Measurements from ENCODE around the gene PANX2.

The PANX2 gene

DNA sequence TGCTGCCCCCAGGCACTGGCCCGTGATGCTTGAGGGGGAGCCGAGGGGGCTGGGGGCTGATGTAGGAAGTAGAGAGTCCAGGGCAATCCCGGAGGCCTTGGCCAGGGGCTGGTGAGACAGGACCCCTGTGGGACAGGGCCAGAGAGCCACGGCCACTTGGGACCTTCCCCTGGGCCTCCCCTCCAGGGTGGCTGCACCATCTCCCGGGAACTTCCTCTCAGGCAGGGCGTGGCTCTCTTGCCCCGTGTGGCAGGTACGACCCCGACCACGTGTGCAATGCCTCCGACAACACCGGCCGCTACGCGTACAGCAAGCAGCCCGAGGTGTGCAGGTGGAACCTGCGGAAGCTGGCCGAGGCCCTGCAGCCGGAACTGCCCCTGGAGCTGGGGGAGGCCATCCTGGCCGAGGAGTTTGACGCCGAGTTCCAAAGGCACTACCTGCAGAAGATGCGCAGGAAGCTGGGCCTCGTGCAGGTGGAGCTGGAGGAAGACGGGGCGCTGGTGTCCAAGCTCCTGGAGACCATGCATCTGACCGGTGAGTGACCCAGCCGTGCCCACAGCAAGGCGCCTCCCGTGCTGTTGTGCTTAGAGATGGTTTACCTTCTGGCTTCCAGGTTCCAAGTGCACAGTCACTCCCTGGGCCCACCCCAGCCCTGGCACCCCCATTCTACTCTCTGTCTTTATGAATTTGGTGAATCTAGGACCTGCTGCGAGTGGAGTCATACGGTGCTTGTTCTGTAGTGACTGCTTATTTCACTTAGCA is 40.0 kb downstream of the PANX2 start:
- Mint-ChIP-seq H3K9me3 (no peaks in the 10 kb centered on the region), H3K36me3 (ENCODE audit: low read depth) (peaks cover 27% of the 10 kb centered on the region)

DNA sequence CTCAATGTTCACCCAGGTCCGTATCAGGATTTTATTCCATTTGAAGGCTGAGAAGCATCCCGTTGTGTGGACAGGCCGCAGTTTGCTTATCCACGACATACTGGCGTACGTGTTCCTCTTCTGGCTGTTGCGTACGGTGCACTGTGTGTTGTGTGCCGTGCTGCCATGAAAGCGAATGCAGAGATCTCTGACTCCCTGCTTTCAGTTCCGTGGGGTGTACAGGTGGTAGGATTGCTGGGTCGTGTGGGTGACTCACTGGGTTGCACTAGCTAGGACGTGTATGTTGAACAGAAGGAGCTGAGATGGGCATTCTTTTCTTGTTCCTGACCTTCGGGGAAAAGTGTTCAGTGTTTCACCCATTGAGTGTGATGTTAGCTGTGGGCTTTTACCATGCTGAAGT is 40.6 kb downstream of the PANX2 start:
- Mint-ChIP-seq H3K9me3 (no peaks in the 10 kb centered on the region), H3K4me3 (no peak overlapping the region), H3K36me3 (ENCODE audit: low read depth) (peaks cover 31% of the 10 kb centered on the region), H3K4me1 (ENCODE audit: low read depth) (peaks cover 3% of the 10 kb centered on the region), H3K27me3 (ENCODE audit: low read depth) (no peaks in the 10 kb centered on the region), H3K27ac (no peak overlapping the region)
- no peak for DNase-seq (ENCODE audit: low spot score)

More for the DNA sequence above, 40.0 kb downstream of the PANX2 start:
- DNase-seq (ENCODE audit: low spot score): no peak
- H3K4me1 Mint-ChIP-seq (ENCODE audit: low read depth): peaks cover 3% of the 10 kb centered on the region
- no peak overlapping the region for H3K4me3 Mint-ChIP-seq
- H3K27ac Mint-ChIP-seq: no peak overlapping the region
- H3K27me3 Mint-ChIP-seq (ENCODE audit: low read depth): no peaks in the 10 kb centered on the region

DNA sequence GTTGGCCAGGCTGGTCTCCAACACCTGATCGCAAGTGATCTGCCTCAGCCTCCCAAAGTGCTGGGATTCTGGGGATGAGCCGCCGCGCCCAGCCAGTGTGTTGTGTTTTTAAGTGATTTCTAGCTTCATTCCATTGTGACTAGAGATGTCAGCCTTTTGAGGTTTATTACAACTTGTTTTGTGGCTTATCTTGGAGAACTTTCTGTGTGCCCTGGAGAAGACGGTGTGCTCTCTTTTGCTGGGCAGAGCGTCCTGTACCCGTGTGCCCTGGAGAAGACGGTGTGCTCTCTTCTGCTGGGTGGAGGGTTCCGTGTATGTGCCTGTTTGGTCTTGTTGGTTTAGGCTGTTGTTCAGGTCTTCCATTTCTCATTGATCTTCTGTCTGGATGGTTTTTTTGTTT is 42.7 kb downstream of the PANX2 start:
- Mint-ChIP-seq H3K36me3 (ENCODE audit: low read depth) (peaks cover 31% of the 10 kb centered on the region), H3K4me3 (no peak overlapping the region), H3K27me3 (ENCODE audit: low read depth) (no peaks in the 10 kb centered on the region), H3K4me1 (ENCODE audit: low read depth) (peaks cover 3% of the 10 kb centered on the region), H3K9me3 (no peaks in the 10 kb centered on the region), H3K27ac (no peak overlapping the region)
- no peak for DNase-seq (ENCODE audit: low spot score)

DNA sequence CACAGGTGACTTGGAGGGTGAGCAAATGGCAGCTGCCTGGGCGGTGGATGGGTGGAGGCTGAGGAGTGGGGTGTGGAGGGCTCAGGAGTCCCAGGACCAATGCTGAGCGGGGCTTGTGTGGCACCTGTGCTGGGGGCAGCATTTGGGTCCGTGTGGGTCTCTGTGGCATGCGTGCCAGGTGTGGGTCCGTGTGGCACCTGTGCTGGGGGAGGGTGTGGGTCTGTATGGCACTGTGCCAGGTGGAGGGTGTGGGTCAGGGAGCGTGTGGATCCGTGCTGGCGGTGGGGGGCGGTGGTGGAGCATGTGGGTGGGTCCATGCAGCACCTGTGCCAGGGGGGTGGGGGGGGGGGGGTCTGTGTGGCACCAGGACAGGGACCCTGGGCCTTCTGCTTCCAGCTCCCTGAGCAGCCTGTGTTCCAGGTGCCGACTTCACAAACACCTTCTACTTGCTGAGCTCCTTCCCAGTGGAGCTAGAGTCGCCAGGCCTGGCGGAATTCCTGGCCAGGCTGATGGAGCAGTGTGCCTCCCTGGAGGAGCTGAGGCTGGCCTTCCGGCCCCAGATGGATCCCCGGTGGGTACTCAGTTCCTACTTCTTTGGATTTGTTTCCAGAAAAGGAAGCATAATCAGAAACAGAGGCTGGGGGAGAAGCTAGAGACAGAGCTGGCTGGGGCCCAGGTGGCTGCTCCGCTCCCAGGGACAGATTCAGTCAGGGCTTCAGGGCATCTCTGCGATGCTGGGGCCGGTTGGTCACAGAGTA is 44.9 kb downstream of the PANX2 start:
- Mint-ChIP-seq H3K4me1 (ENCODE audit: low read depth) (no peaks in the 10 kb centered on the region), H3K27me3 (ENCODE audit: low read depth) (no peaks in the 10 kb centered on the region), H3K4me3 (no peak overlapping the region), H3K36me3 (ENCODE audit: low read depth) (peaks cover 28% of the 10 kb centered on the region), H3K9me3 (no peaks in the 10 kb centered on the region), H3K27ac (peak overlapping the region; percentile 21)
- DNase-seq (ENCODE audit: low spot score): no peak

DNA sequence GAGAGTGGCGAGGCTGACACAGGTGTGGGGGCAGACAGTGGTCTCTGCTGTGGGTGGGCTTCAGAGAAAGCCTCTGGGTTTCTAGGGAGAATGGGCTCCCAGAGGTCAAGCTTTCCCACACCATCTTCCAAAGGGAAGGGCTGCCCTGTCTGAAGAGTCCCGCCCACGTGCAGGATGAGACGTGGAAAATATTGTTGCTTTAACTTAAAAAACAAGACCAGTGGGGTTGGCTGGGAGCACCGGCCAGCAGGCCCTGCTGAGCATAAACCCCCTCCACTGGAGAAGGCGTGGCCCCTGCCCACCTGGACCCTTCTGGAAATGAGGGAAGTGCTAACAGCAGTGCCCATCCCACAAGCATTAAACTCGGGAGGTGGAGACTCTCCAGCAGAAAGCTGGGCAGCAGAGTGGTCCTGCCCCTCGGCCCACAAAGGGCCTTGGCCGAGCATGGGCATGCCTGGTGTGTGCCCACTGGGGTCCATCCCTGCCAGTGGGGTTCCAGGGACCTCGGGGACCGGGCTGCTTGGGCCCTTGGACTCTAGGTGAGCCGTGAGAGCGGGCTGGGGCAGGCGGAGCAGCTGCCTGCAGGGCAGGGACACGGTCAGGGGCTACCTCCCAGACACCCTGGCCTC is 45.6 kb downstream of the PANX2 start:
- no peak for DNase-seq (ENCODE audit: low spot score)
- H3K4me1 Mint-ChIP-seq (ENCODE audit: low read depth): no peaks in the 10 kb centered on the region
- no peaks in the 10 kb centered on the region for H3K9me3 Mint-ChIP-seq
- H3K4me3 Mint-ChIP-seq: no peak overlapping the region
- no peak overlapping the region for H3K27ac Mint-ChIP-seq
- H3K27me3 Mint-ChIP-seq (ENCODE audit: low read depth): no peaks in the 10 kb centered on the region
- peaks cover 29% of the 10 kb centered on the region for H3K36me3 Mint-ChIP-seq (ENCODE audit: low read depth)

DNA sequence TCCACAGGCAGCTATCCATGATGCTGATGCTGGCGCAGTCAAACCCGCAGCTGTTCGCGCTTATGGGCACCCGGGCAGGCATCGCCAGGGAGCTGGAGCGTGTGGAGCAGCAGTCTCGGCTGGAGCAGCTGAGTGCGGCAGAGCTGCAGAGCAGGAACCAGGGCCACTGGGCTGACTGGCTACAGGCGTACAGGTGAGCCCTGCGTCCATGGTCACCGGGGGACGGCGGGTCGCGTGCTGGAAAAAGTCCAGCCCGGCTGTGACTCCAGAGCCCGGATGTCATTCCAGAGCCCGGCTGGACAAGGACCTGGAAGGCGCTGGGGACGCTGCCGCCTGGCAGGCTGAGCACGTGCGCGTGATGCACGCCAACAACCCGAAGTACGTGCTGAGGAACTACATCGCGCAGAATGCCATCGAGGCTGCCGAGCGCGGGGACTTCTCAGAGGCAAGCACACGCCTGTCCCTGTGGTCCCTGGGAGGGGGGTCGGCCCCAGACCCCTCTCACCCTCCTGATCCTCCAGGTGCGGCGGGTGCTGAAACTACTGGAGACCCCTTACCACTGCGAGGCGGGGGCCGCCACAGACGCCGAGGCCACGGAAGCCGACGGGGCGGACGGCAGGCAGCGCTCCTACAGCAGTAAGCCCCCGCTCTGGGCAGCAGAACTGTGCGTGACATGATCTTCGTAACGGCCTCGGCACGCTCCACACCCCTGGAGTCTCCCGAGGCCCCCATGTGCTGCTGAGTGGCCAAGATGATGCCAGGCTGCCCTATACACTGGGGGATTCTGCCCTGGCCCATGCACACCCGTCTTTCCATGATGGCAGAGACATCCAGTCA is 46.4 kb downstream of the PANX2 start:
- H3K9me3 Mint-ChIP-seq: no peaks in the 10 kb centered on the region
- DNase-seq (ENCODE audit: low spot score): no peak
- no peak overlapping the region for H3K4me3 Mint-ChIP-seq
- peaks cover 27% of the 10 kb centered on the region for H3K36me3 Mint-ChIP-seq (ENCODE audit: low read depth)
- no peaks in the 10 kb centered on the region for H3K27me3 Mint-ChIP-seq (ENCODE audit: low read depth)
- no peak overlapping the region for H3K27ac Mint-ChIP-seq
- H3K4me1 Mint-ChIP-seq (ENCODE audit: low read depth): no peaks in the 10 kb centered on the region

DNA sequence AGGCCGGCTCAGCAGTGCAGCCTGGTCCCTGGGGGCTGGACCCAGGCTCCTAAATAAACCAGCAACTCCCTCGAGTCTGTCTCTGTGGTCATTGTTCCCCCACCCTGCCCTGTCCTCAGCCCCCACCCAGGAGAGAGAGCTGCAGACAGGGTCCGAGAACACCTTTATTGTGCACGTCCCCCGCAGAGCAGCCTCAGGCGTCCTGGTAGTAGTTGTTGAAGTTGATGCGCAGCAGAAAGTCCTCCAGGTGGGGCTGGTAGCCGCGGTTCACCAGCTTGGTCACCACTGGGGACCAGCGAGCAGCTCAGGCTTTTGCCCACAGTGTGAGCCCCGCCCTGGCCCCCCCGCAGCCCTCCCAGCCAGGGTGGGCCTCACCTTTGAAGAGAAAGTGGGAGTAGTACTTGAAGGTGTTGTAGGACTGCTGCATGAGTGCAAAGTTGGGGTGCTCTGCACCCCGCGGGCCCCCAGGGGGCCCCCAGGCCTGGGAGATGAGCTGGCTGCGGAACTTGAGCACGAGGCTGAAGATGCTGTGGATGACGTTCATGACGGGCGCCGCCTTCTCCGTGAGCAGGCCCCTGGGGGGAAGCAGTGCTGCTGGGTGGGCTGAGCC is 47.1 kb downstream of the PANX2 start:
- DNase-seq (ENCODE audit: low spot score): no peak
- Mint-ChIP-seq H3K9me3 (no peaks in the 10 kb centered on the region), H3K4me3 (no peak overlapping the region), H3K27me3 (ENCODE audit: low read depth) (no peaks in the 10 kb centered on the region), H3K36me3 (ENCODE audit: low read depth) (peaks cover 23% of the 10 kb centered on the region), H3K27ac (no peak overlapping the region), H3K4me1 (ENCODE audit: low read depth) (no peaks in the 10 kb centered on the region)

DNA sequence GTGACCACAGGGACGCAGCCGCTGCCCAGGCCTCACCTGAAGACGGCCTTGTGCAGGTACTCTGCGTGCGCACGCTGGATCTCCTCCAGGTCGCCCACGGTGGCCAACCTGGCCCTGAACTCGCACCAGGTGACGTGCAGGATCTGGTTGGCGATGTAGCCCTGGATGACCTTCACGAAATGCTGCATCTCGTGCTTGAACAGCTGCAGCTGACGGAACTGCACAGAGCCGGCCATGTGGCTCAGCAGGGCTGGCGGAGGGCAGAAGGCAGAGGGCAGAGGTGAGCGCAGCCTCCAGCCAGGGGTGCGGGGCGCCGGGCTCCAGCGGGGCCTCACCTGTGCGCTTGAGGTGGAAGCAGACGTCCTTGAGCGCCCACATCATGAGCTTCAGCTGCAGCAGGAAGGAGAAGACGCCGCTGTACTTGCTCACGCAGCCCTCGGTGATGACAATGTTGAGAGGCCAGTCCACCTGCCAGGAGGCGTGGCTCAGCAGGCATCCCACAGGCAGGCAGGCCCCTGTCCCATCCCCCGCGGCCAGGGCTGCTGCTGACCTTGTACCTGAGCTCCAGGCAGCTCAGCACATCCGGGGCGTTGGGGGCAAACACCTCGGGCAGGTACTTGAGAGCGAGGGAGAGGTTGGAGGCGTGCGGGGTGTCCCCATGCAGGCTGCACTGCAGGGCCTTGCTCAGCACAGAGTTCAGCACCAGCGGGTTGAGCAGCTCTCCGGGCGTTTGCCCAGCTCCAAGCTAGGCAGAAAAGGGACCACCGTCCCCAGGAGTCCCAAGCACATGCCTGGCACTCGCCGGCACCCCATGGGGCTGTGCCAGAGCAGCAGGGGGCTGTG is 47.8 kb downstream of the PANX2 start:
- Mint-ChIP-seq H3K27ac (no peak overlapping the region), H3K27me3 (ENCODE audit: low read depth) (no peaks in the 10 kb centered on the region), H3K9me3 (no peaks in the 10 kb centered on the region), H3K4me1 (ENCODE audit: low read depth) (no peaks in the 10 kb centered on the region), H3K36me3 (ENCODE audit: low read depth) (peaks cover 20% of the 10 kb centered on the region), H3K4me3 (no peak overlapping the region)
- no peak for DNase-seq (ENCODE audit: low spot score)

DNA sequence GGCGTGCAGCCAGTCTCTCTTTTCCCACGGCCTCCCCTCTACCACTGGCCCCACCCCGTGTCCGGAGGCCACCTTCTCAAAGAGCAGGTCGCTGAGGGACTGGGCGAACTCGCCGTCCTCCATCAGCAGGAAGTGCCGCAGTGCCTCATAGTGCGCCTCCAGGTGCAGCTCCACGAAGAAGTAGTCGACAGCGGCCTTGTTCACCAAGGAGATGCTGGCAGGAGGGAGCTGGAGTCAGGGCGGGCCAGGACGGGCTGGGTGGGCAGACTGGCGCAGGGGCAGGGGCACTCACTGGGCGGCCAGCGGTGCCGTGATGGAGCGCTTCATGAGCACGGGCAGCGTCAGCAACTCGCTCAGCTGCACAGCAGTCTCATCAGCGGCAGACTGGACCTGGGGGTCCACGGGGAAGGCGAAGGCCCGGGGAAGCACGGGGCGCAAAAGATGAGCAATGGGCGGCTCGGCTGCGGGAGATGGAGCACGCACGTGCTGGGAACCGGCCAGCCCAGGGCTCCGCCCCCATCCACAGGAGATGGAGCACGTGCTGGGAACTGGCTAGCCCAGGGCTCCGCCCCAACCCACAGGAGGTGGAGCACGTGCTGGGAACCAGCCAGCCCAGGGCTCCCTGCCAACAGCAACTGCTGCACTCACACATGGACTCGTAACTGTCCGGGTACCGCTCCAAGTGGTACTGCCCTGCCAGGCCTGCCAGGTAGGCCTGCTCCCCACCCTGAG is 48.6 kb downstream of the PANX2 start:
- no peak overlapping the region for H3K4me3 Mint-ChIP-seq
- no peaks in the 10 kb centered on the region for H3K4me1 Mint-ChIP-seq (ENCODE audit: low read depth)
- H3K27me3 Mint-ChIP-seq (ENCODE audit: low read depth): no peaks in the 10 kb centered on the region
- H3K9me3 Mint-ChIP-seq: no peaks in the 10 kb centered on the region
- no peak overlapping the region for H3K27ac Mint-ChIP-seq
- DNase-seq (ENCODE audit: low spot score): no peak
- peaks cover 22% of the 10 kb centered on the region for H3K36me3 Mint-ChIP-seq (ENCODE audit: low read depth)

DNA sequence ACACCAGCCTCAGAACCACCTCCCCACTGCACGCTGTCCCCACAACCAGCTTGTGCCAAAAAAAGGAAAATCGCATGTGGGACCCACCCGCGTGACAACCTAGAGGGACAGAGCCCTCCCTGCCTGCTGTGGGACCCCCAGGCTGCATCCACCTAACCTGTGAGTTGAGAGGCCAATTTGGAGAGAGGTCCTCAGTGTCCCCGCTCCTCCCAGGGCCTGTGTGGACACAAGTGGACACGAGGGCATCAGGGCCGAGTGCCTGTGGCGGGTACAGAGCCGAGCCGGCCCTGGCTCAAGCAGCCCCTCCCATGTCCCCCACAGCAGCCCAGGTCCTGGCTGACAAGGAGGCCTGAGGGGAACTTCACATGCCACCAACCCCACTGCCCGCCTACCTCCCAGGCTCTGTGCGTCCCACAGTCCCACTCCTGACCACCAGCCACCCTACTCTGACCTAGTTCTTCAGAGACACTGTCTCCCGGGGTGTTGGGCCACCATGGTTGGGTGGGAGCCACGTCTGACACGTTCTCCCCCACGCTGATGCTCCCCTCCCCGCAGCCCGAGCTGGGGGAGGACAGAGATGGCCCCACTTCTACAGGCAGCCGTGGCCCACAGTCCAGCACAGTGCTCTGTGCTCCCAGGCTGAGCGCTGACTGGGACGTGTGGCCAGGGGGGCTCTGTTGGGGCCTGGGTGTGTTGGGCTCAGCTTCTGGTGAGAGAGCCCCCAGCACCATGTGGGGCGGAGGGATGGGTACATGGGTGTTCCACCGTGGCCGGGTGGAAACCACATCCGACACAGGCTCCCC is 49.5 kb downstream of the PANX2 start:
- Mint-ChIP-seq H3K4me3 (no peak overlapping the region), H3K27ac (no peak overlapping the region)

DNA sequence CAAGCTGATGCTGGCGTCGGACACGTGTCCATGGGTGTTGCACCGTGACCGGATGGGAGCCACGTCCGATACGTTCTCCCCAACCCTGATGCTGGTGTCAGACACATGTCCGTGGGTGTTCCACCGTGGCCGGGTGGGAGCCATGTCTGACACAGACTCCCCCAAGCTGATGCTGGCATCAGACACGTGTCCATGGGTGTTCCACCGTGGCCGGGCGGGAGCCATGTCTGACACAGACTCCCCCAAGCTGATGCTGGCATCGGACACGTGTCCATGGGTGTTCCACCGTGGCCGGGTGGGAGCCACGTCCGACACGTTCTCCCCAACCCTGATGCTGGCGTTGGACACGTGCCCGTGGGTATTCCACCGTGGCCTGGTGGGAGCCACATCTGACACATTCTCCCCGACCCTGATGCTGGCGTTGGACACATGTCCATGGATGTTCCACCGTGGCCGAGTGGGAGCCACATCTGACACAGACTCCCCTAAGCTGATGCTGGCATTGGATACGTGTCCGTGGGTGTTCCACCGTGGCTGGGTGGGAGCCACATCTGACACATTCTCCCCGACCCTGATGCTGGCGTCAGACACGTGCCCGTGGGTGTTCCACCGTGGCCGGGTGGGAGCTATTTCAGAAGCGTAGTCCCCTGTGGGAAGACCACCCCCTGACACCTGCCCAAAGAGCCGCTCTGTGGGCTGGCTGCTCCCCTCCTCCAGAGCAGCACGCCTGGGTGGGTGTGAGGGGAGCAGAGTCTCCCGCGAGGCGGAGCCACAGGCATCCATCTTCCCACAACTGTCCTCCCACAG is 50.3 kb downstream of the PANX2 start:
- DNase-seq (ENCODE audit: low spot score): no peak
- Mint-ChIP-seq H3K4me3 (no peak overlapping the region), H3K27me3 (ENCODE audit: low read depth) (no peaks in the 10 kb centered on the region), H3K36me3 (ENCODE audit: low read depth) (peaks cover 17% of the 10 kb centered on the region), H3K4me1 (ENCODE audit: low read depth) (no peaks in the 10 kb centered on the region), H3K9me3 (no peaks in the 10 kb centered on the region), H3K27ac (no peak overlapping the region)

More for the DNA sequence above, 49.5 kb downstream of the PANX2 start:
- no peaks in the 10 kb centered on the region for H3K9me3 Mint-ChIP-seq
- no peaks in the 10 kb centered on the region for H3K4me1 Mint-ChIP-seq (ENCODE audit: low read depth)
- DNase-seq (ENCODE audit: low spot score): no peak
- H3K27me3 Mint-ChIP-seq (ENCODE audit: low read depth): no peaks in the 10 kb centered on the region
- H3K36me3 Mint-ChIP-seq (ENCODE audit: low read depth): peaks cover 19% of the 10 kb centered on the region
